ENCODE data around the gene GPR137B. TPM values are rescaled to one million over a fixed set of nuclear protein-coding genes. Genes with fewer than 3 reads are reported as not detected.

Gene GPR137B
- total and polyA plus RNA-seq, 2 experiments from 2014 or later: 13.0 to 15.5 TPM

DNA sequence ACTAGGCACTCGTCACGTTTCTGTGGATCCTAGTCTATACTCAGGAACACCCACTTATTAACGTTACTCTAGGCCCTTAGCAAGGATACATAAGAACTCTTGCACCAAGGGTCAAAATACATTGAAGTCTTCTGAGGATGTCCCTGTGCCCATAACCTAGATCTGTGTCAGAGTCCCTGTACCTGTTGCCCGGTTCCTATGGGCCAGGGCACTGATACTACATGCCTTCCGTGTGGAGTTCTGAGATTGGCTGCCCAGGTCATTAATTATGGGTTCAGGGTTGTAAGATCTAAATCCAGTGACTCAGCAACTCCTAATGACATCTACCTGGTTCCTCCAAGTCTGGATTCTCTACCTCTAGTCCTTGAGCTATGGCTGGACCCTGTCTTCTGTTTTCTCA, 69.5 kb downstream of the GPR137B start:
- 97% methylated on average over 5 of the region's 5 CpGs for WGBS (ENCODE audit: low lambda C conversion rate, missing lambda C conversion rate)
- no peak for DNase-seq (ENCODE audit: low spot score)

DNA sequence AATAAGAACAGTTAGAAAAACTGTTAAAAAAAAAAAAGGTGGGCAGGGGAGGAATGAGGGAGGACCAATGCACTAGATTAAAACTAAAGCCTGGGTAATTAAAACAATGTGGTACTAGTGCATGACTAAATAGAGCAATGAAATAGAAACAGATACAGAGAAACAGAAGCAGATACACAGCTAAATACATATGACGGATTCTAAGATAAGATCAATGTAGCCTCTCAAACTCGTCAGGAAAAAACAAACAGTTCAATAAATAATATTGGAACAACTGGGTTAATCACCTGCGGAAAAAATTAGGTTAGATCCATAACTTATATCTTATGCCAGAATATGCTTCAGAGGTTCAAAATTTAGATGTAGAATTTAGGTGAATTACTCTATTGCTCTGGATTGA, 71.2 kb downstream of the GPR137B start:
- Histone ChIP-seq H2AFZ (no peak overlapping the region), H3K4me3 (no peak overlapping the region), H3K9me2 (replicated peaks; ENCODE audit: insufficient read depth) (no peaks in the 10 kb centered on the region), H3K4me1 (ENCODE audit: insufficient read depth) (peaks cover 4% of the 10 kb centered on the region), H3K36me3 (replicated peaks; ENCODE audit: insufficient read depth, low read depth) (no peaks in the 10 kb centered on the region), H3K27ac (no peak overlapping the region), H3K27me3 (no peaks in the 10 kb centered on the region), H3K9me3 (ENCODE audit: low read depth) (no peaks in the 10 kb centered on the region), H3K79me2 (no peaks in the 10 kb centered on the region), H3K4me2 (no peak overlapping the region), H4K20me1 (ENCODE audit: insufficient read depth, poor library complexity, severe bottlenecking) (no peaks in the 10 kb centered on the region)
- TF ChIP-seq, protein P1, sequence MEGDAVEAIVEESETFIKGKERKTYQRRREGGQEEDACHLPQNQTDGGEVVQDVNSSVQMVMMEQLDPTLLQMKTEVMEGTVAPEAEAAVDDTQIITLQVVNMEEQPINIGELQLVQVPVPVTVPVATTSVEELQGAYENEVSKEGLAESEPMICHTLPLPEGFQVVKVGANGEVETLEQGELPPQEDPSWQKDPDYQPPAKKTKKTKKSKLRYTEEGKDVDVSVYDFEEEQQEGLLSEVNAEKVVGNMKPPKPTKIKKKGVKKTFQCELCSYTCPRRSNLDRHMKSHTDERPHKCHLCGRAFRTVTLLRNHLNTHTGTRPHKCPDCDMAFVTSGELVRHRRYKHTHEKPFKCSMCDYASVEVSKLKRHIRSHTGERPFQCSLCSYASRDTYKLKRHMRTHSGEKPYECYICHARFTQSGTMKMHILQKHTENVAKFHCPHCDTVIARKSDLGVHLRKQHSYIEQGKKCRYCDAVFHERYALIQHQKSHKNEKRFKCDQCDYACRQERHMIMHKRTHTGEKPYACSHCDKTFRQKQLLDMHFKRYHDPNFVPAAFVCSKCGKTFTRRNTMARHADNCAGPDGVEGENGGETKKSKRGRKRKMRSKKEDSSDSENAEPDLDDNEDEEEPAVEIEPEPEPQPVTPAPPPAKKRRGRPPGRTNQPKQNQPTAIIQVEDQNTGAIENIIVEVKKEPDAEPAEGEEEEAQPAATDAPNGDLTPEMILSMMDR (IDR thresholded peaks at IDR 0.05; ENCODE audit: poor library complexity): no peak
- TF ChIP-seq EZH2 (IDR thresholded peaks at IDR 0.05; ENCODE audit: borderline replicate concordance): no peak
- TF ChIP-seq EZH2phosphoT487 (IDR thresholded peaks at IDR 0.05; ENCODE audit: low read depth, severe bottlenecking, unreplicated experiment): no peak
- no peak for DNase-seq (ENCODE audit: low spot score)
- 80% methylated on average over 3 of the region's 3 CpGs for WGBS (ENCODE audit: low lambda C conversion rate, missing lambda C conversion rate)

More for the DNA sequence above, 69.5 kb downstream of the GPR137B start:
- Histone ChIP-seq H3K9me3 (ENCODE audit: low read depth) (no peaks in the 10 kb centered on the region), H3K79me2 (no peaks in the 10 kb centered on the region), H3K27ac (no peak overlapping the region), H3K27me3 (no peaks in the 10 kb centered on the region), H3K4me3 (no peak overlapping the region), H3K9me2 (replicated peaks; ENCODE audit: insufficient read depth) (no peaks in the 10 kb centered on the region), H2AFZ (no peak overlapping the region), H3K4me1 (ENCODE audit: insufficient read depth) (peaks cover 4% of the 10 kb centered on the region), H4K20me1 (ENCODE audit: insufficient read depth, poor library complexity, severe bottlenecking) (no peaks in the 10 kb centered on the region), H3K4me2 (no peak overlapping the region), H3K36me3 (replicated peaks; ENCODE audit: insufficient read depth, low read depth) (no peaks in the 10 kb centered on the region)
- no peak for TF ChIP-seq EZH2 (IDR thresholded peaks at IDR 0.05; ENCODE audit: borderline replicate concordance)
- no peak for TF ChIP-seq EZH2phosphoT487 (IDR thresholded peaks at IDR 0.05; ENCODE audit: low read depth, severe bottlenecking, unreplicated experiment)
- TF ChIP-seq, protein P1 (IDR thresholded peaks at IDR 0.05; ENCODE audit: poor library complexity): no peak

DNA sequence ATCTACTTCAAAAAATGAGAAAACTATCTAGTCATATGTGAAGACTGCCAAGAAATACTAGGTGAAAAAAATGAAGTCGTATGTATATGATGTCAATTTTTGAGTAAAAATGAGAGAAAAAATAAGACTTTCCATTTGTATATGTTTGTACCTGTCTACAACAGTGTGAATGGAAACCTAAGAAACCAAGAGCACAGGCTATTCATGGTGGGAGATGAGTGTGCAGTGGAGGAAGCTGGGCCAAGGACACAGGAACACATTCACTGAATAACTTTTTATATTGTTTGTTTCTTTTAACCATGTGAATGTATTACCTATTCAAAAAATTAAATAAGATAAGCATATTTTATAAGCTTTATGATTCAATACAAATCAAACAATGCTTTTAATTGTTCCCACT, 72.4 kb downstream of the GPR137B start:
- no peaks in the 10 kb centered on the region for H3K79me2 ChIP-seq
- no peak for DNase-seq (ENCODE audit: low spot score)
- no peaks in the 10 kb centered on the region for H3K9me3 ChIP-seq (ENCODE audit: low read depth)
- no peaks in the 10 kb centered on the region for H3K9me2 ChIP-seq (replicated peaks; ENCODE audit: insufficient read depth)
- no peaks in the 10 kb centered on the region for H4K20me1 ChIP-seq (ENCODE audit: insufficient read depth, poor library complexity, severe bottlenecking)
- no peak overlapping the region for H3K4me2 ChIP-seq
- H2AFZ ChIP-seq: no peak overlapping the region
- H3K4me3 ChIP-seq: no peak overlapping the region
- TF ChIP-seq EZH2 (IDR thresholded peaks at IDR 0.05; ENCODE audit: borderline replicate concordance): no peak
- TF ChIP-seq, protein P1 (IDR thresholded peaks at IDR 0.05; ENCODE audit: poor library complexity): no peak
- H3K36me3 ChIP-seq (replicated peaks; ENCODE audit: insufficient read depth, low read depth): no peaks in the 10 kb centered on the region
- H3K27me3 ChIP-seq: no peaks in the 10 kb centered on the region
- 100% methylated on average over 1 of the region's 1 CpG for WGBS (ENCODE audit: low lambda C conversion rate, missing lambda C conversion rate)
- no peak overlapping the region for H3K27ac ChIP-seq
- no peaks in the 10 kb centered on the region for H3K4me1 ChIP-seq (ENCODE audit: insufficient read depth)

DNA sequence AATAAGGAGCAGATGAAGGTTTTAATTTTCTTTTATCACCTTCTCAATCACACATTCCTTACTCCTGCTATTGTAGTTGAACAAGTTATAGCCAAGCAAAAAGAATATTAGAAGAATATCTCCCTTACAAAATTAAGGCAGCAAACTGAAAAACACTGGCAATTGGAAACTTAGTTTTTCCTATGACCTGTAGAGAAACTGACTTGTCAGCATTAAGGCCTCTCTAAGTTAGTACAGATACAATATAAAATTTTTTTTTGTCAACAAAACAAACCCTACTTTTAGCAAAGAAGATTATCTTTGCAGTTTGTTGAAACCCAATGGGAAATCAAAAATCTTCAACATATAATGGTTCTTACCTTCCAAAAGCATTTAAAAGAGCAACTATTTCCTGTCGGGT, 78.1 kb downstream of the GPR137B start:
- no peaks in the 10 kb centered on the region for H3K79me2 ChIP-seq
- H2AFZ ChIP-seq: no peak overlapping the region
- H4K20me1 ChIP-seq (ENCODE audit: insufficient read depth, poor library complexity, severe bottlenecking): no peaks in the 10 kb centered on the region
- H3K4me3 ChIP-seq: no peak overlapping the region
- no peaks in the 10 kb centered on the region for H3K9me2 ChIP-seq (replicated peaks; ENCODE audit: insufficient read depth)
- no peaks in the 10 kb centered on the region for H3K27me3 ChIP-seq
- no peaks in the 10 kb centered on the region for H3K4me1 ChIP-seq (ENCODE audit: insufficient read depth)
- H3K27ac ChIP-seq: no peak overlapping the region
- no peaks in the 10 kb centered on the region for H3K9me3 ChIP-seq (ENCODE audit: low read depth)
- H3K4me2 ChIP-seq: no peak overlapping the region
- no peak for TF ChIP-seq EZH2phosphoT487 (IDR thresholded peaks at IDR 0.05; ENCODE audit: low read depth, severe bottlenecking, unreplicated experiment)
- TF ChIP-seq, protein P1 (IDR thresholded peaks at IDR 0.05; ENCODE audit: poor library complexity): no peak
- TF ChIP-seq EZH2 (IDR thresholded peaks at IDR 0.05; ENCODE audit: borderline replicate concordance): no peak
- no peaks in the 10 kb centered on the region for H3K36me3 ChIP-seq (replicated peaks; ENCODE audit: insufficient read depth, low read depth)
- no peak for DNase-seq (ENCODE audit: low spot score)
- WGBS (ENCODE audit: low lambda C conversion rate, missing lambda C conversion rate): 97% methylated on average over 1 of the region's 1 CpG

All from hepatocyte (in vitro differentiated cells).